Aortic smooth muscle cell (primary cell): ENCODE data around the gene PTPRF. TPM values are rescaled to one million over a fixed set of nuclear protein-coding genes. Genes with fewer than 3 reads are reported as not detected.

Experiments
- total RNA-seq: library from RNA; depleted of rRNA; stranded (reverse); fragments of >200 nt; gene quantifications from 2 replicates; pipeline ENCODE4 v1.2.3, GENCODE V29; 2014

Gene PTPRF
- 32.2 and 58.1 TPM in 2 replicates for total RNA-seq

DNA sequence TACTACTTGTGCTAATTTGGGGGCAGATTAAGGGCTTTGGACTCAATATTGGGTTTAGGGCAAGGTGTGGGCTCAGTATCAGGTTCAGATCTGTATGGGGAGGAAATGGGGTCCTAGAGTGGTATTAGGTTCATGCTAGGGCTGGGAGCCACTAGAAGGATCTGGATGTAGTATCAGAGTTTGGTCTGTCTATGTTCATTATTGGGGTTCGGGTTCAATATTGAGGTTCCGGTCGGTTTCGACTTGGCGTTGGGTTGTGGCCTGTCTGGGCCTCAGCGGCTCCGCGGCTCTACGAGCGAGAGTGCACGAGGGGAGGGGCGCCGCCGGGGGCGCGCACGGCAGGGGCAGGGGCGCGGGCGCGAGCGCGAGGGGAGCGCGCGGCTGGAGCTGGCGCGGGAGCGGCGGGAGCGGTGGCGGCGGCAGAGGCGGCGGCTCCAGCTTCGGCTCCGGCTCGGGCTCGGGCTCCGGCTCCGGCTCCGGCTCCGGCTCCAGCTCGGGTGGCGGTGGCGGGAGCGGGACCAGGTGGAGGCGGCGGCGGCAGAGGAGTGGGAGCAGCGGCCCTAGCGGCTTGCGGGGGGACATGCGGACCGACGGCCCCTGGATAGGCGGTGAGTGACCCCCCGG lies at the start of gene PTPRF:
Gene PTPRF, plus strand, starts transcription at position 401 of the 624 bp plus-strand sequence. CDS start 14,193 bp downstream, outside the sequence.

Other genes with a start within 250 kb of the PTPRF start
- not detected in 2 replicates for gene C1orf210, start 245.3 kb upstream of the PTPRF start, total RNA-seq
- 12.3 and 16.9 TPM in 2 replicates for gene TIE1, start 229.9 kb upstream of the PTPRF start, total RNA-seq
- gene MPL, start 193.1 kb upstream of the PTPRF start, total RNA-seq = not detected in 2 replicates
- 27.0 and 37.4 TPM in 2 replicates for gene CDC20, start 171.9 kb upstream of the PTPRF start, total RNA-seq
- gene ELOVL1, start 162.9 kb upstream of the PTPRF start, total RNA-seq = 76.0 and 82.8 TPM in 2 replicates
- gene MED8, start 141.1 kb upstream of the PTPRF start, total RNA-seq = 61.3 and 68.4 TPM in 2 replicates
- gene SZT2, start 141.0 kb upstream of the PTPRF start, total RNA-seq = 24.3 and 28.2 TPM in 2 replicates
- 37.3 and 46.8 TPM in 2 replicates for gene HYI, start 77.0 kb upstream of the PTPRF start, total RNA-seq
- gene KDM4A, start 119.3 kb downstream of the PTPRF start, total RNA-seq = 32.4 and 41.8 TPM in 2 replicates
- gene ST3GAL3, start 176.7 kb downstream of the PTPRF start, total RNA-seq = 19.8 and 25.4 TPM in 2 replicates